ENCODE measurements around the gene RNF10.

Gene RNF10

DNA sequence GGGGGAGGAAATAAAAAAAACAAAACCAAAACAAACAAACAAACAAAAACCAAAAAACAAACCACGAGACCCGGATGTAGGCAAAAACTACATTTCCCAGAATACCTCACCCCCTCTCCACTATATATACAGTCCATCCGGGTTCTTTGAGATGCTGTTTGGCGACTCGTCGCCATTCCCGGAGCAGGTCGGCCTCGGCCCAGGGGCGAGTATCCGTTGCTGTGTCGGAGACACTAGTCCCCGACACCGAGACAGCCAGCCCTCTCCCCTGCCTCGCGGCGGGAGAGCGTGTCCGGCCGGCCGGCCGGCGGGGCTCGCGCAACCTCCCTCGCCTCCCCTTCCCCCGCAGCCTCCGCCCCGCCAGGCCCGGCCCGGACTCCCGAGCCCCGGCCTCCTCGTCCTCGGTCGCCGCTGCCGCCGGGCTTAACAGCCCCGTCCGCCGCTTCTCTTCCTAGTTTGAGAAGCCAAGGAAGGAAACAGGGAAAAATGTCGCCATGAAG lies at the start of gene RNF10:
TSS of gene RNF10 (plus strand) at position 154 of the 500 bp plus-strand sequence. CDS start 456 bp downstream, outside the sequence.
- TF ChIP-seq GATA1 (IDR thresholded peaks at IDR 0.05; ENCODE audit: low read depth, low read length): no peak
- TF ChIP-seq POLR2A (IDR thresholded peaks at IDR 0.05; ENCODE audit: low read length): peak; percentile 95
- DNase-seq: peak; percentile 92 to 94

DNA sequence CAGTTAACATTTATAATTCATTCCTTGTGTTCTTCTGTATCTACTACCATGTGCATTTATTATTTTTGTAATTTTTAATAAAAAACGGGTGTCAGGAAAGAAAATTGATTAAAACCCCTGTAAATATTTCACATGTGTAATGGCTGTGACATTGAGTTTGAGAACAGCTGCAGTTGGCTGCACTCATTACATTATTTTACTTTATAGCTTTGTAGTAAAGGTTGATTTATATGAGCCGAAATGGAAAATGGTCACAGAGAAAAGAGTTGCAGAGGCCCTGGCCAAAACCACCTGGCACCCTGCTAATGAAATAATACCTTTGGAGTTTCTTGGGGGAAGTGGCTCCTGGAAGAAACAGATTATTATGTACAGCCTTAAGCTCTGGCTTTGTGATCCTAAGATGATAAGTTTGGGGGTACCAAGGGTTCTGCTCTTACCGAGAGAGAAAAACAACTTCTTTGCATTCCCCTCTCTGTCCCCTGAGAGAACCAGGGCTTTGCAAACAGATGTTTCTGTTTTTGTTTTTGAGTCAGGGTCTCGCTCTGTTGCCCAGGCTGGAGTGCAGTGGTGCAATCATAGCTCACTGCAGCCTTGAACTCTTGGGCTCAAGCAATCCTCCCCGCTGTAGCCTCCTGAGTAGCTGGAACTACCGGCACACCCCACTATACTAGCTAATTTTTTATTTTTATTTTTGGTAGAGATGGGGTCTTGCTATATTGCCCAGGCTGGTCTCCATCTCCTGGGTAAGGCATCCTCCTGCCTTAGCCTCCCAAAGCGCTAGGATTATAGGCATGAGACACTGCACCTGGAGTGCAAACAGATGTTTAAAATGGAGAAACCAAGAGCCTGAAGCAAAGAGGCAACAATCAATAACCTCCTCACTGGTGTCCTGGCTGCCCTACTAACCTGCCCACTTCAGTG lies 47.9 kb upstream of the RNF10 start:
- DNase-seq: no peak
- no peak for TF ChIP-seq POLR2A (IDR thresholded peaks at IDR 0.05; ENCODE audit: low read length)
- TF ChIP-seq GATA1 (IDR thresholded peaks at IDR 0.05; ENCODE audit: low read depth, low read length): no peak

- peak; percentile 71 to 90 for DNase-seq
These were observed 46.6 kb upstream of the RNF10 start for GRCh38 chr12:120487552-120487951.

DNA sequence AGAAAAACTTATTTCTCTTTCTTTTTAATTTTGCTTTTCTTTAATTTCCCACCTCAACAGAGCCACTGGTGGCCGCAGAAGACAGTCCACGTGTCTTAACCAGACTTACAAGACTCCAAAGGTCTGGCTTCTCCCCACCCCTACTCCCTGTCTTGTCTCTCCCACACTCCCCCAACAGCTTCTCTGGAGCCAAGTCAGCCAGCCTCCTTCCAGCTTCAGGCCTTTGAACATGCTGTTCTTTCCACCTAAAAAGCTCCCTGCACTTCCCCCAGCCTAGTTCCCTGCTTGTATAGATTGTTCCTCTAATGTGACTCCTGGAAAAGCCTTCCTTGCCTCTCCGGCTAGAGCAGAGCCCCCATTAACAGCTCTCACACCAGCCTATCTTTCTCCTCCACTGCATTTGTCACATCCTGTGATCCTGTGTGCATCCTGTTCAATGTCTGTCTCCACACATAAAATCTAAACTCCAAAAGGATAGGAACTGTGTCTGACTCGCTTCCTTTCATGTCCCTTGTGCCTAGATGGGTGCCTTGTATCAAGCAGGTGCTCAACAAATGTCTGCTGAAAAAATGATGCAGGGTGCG lies 46.0 kb upstream of the RNF10 start:
- TF ChIP-seq POLR2A (IDR thresholded peaks at IDR 0.05; ENCODE audit: low read length): no peak
- no peak for TF ChIP-seq GATA1 (IDR thresholded peaks at IDR 0.05; ENCODE audit: low read depth, low read length)

GRCh38 chr12:120489018-120489417 lies 45.1 kb upstream of the RNF10 start:
- peak; percentile 23 to 72 for DNase-seq
- TF ChIP-seq GATA1 (IDR thresholded peaks at IDR 0.05; ENCODE audit: low read depth, low read length) (no peak), POLR2A (IDR thresholded peaks at IDR 0.05; ENCODE audit: low read length) (no peak)

More for the DNA sequence above, 46.0 kb upstream of the RNF10 start:
- DNase-seq: peak in 1 of 2 experiments; percentile 22

- TF ChIP-seq POLR2A (IDR thresholded peaks at IDR 0.05; ENCODE audit: low read length) (no peak), GATA1 (IDR thresholded peaks at IDR 0.05; ENCODE audit: low read depth, low read length) (no peak)
- DNase-seq: no peak
These were observed 43.8 kb upstream of the RNF10 start for GRCh38 chr12:120490325-120490724.

- no peak for DNase-seq
- no peak for TF ChIP-seq GATA1 (IDR thresholded peaks at IDR 0.05; ENCODE audit: low read depth, low read length)
- TF ChIP-seq POLR2A (IDR thresholded peaks at IDR 0.05; ENCODE audit: low read length): no peak
These were observed 43.2 kb upstream of the RNF10 start for GRCh38 chr12:120490833-120491512.

DNA sequence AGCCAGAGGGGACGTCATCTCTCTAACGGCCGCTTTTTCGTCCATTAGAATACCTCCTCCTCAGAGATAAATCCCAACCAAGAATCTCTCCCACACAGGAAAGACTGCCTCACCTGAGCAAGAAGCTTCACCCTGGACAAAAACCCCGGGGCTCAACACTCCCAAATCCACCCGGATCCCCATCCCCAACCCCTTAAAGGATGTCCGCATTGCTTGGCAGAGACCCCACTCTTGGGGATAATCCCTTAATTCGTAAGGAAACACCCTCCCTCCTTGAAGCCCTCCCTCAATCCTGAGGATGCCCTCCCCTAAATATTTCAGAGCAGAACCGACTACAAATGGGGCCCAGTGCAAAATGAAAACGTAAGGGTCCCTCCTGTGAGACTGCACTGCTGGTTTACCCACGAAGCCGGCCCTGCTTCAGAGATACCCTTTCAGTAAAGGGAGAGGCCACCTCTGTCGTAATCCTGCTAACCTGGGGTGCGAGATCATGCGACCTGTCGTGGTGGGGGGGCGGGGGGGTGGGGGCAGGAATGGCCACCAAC lies 38.9 kb upstream of the RNF10 start:
- TF ChIP-seq GATA1 (IDR thresholded peaks at IDR 0.05; ENCODE audit: low read depth, low read length) (no peak), POLR2A (IDR thresholded peaks at IDR 0.05; ENCODE audit: low read length) (no peak)

DNA sequence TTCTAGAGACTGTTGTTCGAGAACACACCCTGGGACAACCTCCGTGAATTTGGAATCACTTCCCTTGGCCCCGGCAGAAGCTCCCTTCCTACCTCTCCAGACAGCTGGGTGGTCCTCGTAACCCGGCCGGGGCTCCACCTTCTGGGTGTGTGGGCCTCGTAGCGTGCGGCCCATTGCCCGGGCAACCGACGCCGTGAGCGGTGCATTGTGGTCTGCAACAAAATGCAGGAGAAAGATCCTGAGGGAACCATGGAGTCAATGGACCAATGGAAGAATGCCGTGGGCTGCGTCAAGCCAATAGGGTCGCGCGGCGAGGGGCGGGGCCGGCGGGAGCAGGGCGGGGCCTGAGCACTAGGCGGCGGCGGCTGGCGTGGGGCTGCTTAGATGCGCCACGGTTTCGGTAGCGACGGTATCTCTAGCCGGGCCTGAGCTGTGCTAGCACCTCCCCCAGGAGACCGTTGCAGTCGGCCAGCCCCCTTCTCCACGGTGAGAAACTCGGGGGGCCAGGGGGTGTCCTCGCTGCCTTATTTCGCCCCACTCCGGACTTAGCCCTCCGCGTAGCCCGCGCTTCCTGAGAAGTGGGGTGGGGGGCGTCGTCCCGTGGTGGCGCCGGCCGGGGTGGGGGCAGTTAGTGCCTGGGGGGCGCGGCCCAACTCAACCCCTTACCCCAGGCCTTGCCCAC lies 38.3 kb upstream of the RNF10 start, which contains the start of gene DYNLL1:
TSS of gene DYNLL1 (plus strand) at position 383 of the 682 bp plus-strand sequence. CDS start 309 bp downstream, outside the sequence.
- TF ChIP-seq GATA1 (IDR thresholded peaks at IDR 0.05; ENCODE audit: low read depth, low read length) (no peak), POLR2A (IDR thresholded peaks at IDR 0.05; ENCODE audit: low read length) (peak; percentile 86)

More for the DNA sequence above, 38.9 kb upstream of the RNF10 start:
- no peak for DNase-seq

GRCh38 chr12:120496413-120497340 lies 37.5 kb upstream of the RNF10 start:
- DNase-seq: peak; percentile 76 to 81
- TF ChIP-seq POLR2A (IDR thresholded peaks at IDR 0.05; ENCODE audit: low read length): peak; percentile 0
- no peak for TF ChIP-seq GATA1 (IDR thresholded peaks at IDR 0.05; ENCODE audit: low read depth, low read length)

More for the DNA sequence above, 38.3 kb upstream of the RNF10 start, which contains the start of gene DYNLL1:
- DNase-seq: peak; percentile 97 to 99

GRCh38 chr12:120497524-120498150 lies 36.5 kb upstream of the RNF10 start:
- DNase-seq: no peak
- TF ChIP-seq GATA1 (IDR thresholded peaks at IDR 0.05; ENCODE audit: low read depth, low read length) (no peak), POLR2A (IDR thresholded peaks at IDR 0.05; ENCODE audit: low read length) (peak; percentile 8)
